ENCODE measurements around the gene SNCAIP. TPM values are rescaled to one million over a fixed set of nuclear protein-coding genes. Genes with fewer than 3 reads are reported as not detected.

SNCAIP gene
- polyA plus RNA-seq, 1 experiment, result 1.5 TPM

DNA sequence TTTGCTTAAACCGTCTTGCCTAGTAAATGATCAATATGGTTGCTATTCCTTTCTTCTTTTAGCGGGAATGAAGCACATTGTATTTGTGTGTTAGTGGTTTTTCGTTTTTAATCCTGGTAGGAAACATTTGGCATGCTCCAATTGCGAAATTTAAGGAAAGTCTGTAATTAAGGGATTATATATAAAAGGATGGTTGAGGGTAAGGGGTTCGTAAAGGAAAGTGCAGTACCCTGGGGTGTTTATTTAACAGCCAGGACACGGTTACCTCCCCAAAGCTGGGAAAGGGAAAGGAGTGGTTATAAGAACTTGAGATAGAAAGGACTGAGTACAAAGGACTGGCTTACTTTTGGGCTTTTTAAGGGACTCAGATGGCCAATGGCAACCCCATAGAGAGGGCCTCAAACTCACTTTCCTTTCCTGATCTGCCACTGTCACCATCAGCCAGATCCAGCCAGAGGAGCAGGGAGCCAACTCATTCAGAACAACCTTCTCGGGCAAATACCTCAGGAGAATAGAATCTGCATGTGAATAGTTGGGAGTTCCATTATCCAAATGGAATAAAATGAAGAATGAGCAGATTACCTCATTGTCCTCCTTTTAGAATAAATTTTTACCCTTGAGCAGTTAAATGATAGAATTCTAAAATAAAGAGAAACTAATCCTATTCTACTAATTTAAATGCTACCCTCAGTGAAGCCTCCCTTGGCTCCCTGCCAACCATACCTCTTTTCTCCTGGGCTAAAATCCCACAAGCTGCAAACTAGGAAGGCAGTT lies 117.7 kb downstream of the SNCAIP start:
- H3K4me3 ChIP-seq (ENCODE audit: low read depth, low read length), result no peak overlapping the region
- DNase-seq (ENCODE audit: low read depth), result no peak
- CTCF ChIA-PET, result no interaction called here
- H3K27me3 ChIP-seq (ENCODE audit: control insufficient read depth, insufficient read depth, low read length), result no peaks in the 10 kb centered on the region
- H3K36me3 ChIP-seq (ENCODE audit: control insufficient read depth, insufficient read depth, low read length), result no peaks in the 10 kb centered on the region
- POLR2A ChIA-PET, result no interaction called here
- TF ChIP-seq, protein P1, sequence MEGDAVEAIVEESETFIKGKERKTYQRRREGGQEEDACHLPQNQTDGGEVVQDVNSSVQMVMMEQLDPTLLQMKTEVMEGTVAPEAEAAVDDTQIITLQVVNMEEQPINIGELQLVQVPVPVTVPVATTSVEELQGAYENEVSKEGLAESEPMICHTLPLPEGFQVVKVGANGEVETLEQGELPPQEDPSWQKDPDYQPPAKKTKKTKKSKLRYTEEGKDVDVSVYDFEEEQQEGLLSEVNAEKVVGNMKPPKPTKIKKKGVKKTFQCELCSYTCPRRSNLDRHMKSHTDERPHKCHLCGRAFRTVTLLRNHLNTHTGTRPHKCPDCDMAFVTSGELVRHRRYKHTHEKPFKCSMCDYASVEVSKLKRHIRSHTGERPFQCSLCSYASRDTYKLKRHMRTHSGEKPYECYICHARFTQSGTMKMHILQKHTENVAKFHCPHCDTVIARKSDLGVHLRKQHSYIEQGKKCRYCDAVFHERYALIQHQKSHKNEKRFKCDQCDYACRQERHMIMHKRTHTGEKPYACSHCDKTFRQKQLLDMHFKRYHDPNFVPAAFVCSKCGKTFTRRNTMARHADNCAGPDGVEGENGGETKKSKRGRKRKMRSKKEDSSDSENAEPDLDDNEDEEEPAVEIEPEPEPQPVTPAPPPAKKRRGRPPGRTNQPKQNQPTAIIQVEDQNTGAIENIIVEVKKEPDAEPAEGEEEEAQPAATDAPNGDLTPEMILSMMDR (IDR thresholded peaks at IDR 0.05; ENCODE audit: insufficient read depth, low read depth, low read length), result no peak

DNA sequence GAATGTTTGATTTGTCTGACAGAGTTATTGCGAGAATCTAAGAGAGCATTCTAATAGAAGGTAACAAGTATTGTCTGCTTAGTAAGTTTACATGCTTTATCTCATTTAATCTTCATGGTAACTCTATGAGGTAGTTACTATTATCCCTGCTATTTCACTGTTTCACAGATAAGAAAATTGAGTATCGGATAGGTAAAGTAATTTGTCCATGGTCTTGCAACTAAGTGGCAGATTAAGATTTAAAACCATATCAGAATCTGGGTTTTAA lies 118.2 kb downstream of the SNCAIP start:
- TF ChIP-seq, protein P1 (IDR thresholded peaks at IDR 0.05; ENCODE audit: insufficient read depth, low read depth, low read length), result no peak

DNA sequence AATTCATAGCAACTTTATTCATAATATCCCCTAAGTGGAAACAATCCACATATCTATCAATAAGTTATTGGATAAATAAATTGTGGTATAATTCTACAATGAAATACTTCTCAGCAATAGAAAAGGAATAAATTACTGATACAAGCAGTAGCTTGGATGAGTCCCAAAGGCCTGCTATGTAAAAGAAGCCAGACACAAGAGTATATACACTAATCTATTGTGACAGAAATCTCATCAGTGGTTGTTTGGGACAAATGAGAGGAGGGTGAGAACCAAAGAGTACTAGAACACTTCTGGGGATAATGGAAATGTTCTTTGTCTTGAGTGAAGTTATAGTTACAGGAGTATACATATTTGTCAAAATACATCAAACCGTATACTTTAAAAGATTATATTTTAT lies 119.3 kb downstream of the SNCAIP start:
- Histone ChIP-seq H3K36me3 (ENCODE audit: control insufficient read depth, insufficient read depth, low read length) (no peaks in the 10 kb centered on the region), H3K27me3 (ENCODE audit: control insufficient read depth, insufficient read depth, low read length) (no peaks in the 10 kb centered on the region), H3K4me3 (ENCODE audit: low read depth, low read length) (no peak overlapping the region)
- DNase-seq (ENCODE audit: low read depth), result no peak
- CTCF ChIA-PET, result no interaction called here
- POLR2A ChIA-PET, result no interaction called here
- TF ChIP-seq, protein P1 (IDR thresholded peaks at IDR 0.05; ENCODE audit: insufficient read depth, low read depth, low read length), result no peak

More for the DNA sequence above, 118.2 kb downstream of the SNCAIP start:
- no peaks in the 10 kb centered on the region for H3K27me3 ChIP-seq (ENCODE audit: control insufficient read depth, insufficient read depth, low read length)
- no peaks in the 10 kb centered on the region for H3K36me3 ChIP-seq (ENCODE audit: control insufficient read depth, insufficient read depth, low read length)
- POLR2A ChIA-PET, result no interaction called here
- no peak for DNase-seq (ENCODE audit: low read depth)
- CTCF ChIA-PET, result no interaction called here
- H3K4me3 ChIP-seq (ENCODE audit: low read depth, low read length), result no peak overlapping the region

DNA sequence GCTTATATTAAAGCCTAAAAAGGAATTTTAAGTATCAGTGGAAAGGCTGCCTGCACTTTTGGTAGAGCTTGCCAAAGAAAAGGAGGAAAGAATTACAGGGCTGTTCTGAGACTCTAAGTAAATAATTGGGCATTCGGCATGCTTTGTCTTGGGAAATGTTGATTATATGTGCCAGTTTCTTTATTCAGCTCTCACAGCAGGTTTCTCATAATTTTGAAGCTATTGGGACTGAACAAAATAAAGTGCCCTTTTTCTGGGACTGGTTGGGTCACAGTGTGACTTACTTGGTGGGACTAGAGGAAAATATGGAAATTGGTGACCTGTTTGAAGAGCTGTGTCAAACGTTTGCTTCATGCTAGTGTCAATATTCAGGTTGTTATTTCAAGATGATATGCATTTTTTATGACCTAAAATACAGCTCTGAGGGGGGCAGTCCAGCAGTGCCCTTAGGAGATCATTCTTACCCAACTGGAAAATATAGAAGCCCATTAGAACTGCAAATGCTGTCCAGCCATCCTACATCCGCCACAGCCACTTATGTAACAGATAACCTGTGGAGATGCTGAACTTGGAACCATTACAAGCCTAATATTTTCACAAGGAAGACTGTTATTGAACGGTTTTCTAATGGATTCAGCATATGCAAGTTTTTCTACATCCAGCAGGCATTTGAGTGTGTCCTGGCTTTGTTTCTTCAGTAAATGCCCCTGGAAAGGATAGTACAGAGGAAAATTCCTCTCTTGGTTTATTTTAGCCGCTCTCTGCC lies 122.4 kb downstream of the SNCAIP start:
- ChIA-PET POLR2A (no interaction called here), CTCF (interaction anchor here (1.3 kb wide), 1 partner anchor 239 kb away, joined by 5 read pairs; no protein-coding TSS in a partner anchor)
- TF ChIP-seq, protein P1 (IDR thresholded peaks at IDR 0.05; ENCODE audit: insufficient read depth, low read depth, low read length), result no peak
- no peaks in the 10 kb centered on the region for H3K27me3 ChIP-seq (ENCODE audit: control insufficient read depth, insufficient read depth, low read length)
- H3K4me3 ChIP-seq (ENCODE audit: low read depth, low read length), result no peak overlapping the region
- no peak for DNase-seq (ENCODE audit: low read depth)
- H3K36me3 ChIP-seq (ENCODE audit: control insufficient read depth, insufficient read depth, low read length), result no peaks in the 10 kb centered on the region

DNA sequence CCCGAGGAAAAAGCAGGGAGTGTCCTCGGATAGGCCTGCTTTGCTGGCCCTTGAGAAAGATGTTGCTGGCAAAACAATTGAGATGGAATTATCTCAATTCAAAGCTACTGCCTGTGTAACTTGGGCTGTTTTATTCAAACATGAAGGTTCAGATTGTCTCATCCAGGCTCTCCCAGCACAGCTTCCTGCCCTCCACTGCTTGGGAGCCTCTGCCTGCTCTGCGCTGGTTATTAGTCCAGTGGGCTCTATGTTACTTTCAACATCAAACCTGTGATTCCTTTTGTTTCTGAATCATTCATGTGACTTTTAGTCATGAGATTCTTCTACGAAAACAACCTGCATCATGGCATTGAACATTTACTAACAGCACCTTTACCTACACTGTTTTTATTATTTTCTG lies 123.2 kb downstream of the SNCAIP start:
- no peak overlapping the region for H3K4me3 ChIP-seq (ENCODE audit: low read depth, low read length)
- no peaks in the 10 kb centered on the region for H3K27me3 ChIP-seq (ENCODE audit: control insufficient read depth, insufficient read depth, low read length)
- ChIA-PET CTCF (no interaction called here), POLR2A (no interaction called here)
- TF ChIP-seq, protein P1 (IDR thresholded peaks at IDR 0.05; ENCODE audit: insufficient read depth, low read depth, low read length), result no peak
- DNase-seq (ENCODE audit: low read depth), result no peak
- H3K36me3 ChIP-seq (ENCODE audit: control insufficient read depth, insufficient read depth, low read length), result no peaks in the 10 kb centered on the region

Data from BJ (cell line).